Osteoblast (primary cell): ENCODE data around the gene MLNR. TPM values are rescaled to one million over a fixed set of nuclear protein-coding genes. Genes with fewer than 3 reads are reported as not detected.

Experiments
- DNase-seq: peaks from one replicate; pipeline ENCODE4 v3.0.0; 2011; ENCODE audit warnings: low spot score, mixed read lengths; ENCODE audit not compliant: insufficient read length; ENCODE audit errors: missing footprints
- H2AFZ ChIP-seq: 2 replicates; pipeline ENCODE4 v1.6.0; 2011; ENCODE audit warnings: mild to moderate bottlenecking, low read length
- H3K27ac ChIP-seq: 2 replicates; pipeline ENCODE4 v1.5.1; 2011; ENCODE audit warnings: mild to moderate bottlenecking, low read depth, low read length, moderate library complexity
- H3K27me3 ChIP-seq: 2 replicates; pipeline ENCODE4 v1.6.0; 2012; ENCODE audit warnings: mild to moderate bottlenecking, control low read depth, inconsistent platforms, low read length, moderate library complexity; ENCODE audit not compliant: insufficient read depth
- H3K36me3 ChIP-seq: 2 replicates; pipeline ENCODE4 v1.5.1; 2011; ENCODE audit warnings: mild to moderate bottlenecking, low read length, control low read depth, moderate library complexity; ENCODE audit not compliant: insufficient read depth
- H3K4me1 ChIP-seq: 2 replicates; pipeline ENCODE4 v1.5.1; 2011; ENCODE audit warnings: mild to moderate bottlenecking, low read length, control low read depth, moderate library complexity; ENCODE audit not compliant: insufficient read depth
- H3K4me2 ChIP-seq: 2 replicates; pipeline ENCODE4 v1.6.0; 2011; ENCODE audit warnings: mild to moderate bottlenecking, low read length; ENCODE audit not compliant: insufficient read depth
- H3K4me3 ChIP-seq: fragments of 200-600 bp; sonication (generic); 3 replicates; pipeline ENCODE4 v1.5.1; 2012; ENCODE audit warnings: mild to moderate bottlenecking, low read length, inconsistent platforms; ENCODE audit not compliant: insufficient read depth
- H3K79me2 ChIP-seq: 2 replicates; pipeline ENCODE4 v1.6.0; 2012; ENCODE audit warnings: mild to moderate bottlenecking, low read length, control low read depth, inconsistent platforms; ENCODE audit not compliant: insufficient read depth
- H3K9me3 ChIP-seq: 2 replicates; pipeline ENCODE4 v1.5.1; 2011; ENCODE audit warnings: low read depth, low read length, control low read depth
- H4K20me1 ChIP-seq: 2 replicates; pipeline ENCODE4 v1.6.0; 2012; ENCODE audit warnings: mild to moderate bottlenecking, low read length, control low read depth; ENCODE audit not compliant: insufficient read depth
- total RNA-seq: library from RNA; depleted of rRNA; stranded (reverse); fragments of >200 nt; gene quantifications from 2 replicates; pipeline ENCODE4 v1.2.3, GENCODE V29; 2012
- TF ChIP-seq, protein P1 (sequence below): IDR thresholded peaks from 2 replicates; pipeline ENCODE4 v1.5.1; 2011; ENCODE audit warnings: mild to moderate bottlenecking, low read depth, low read length, moderate library complexity; ENCODE audit errors: extremely low read depth

MLNR gene
- total RNA-seq, 1 donor: not detected

DNA sequence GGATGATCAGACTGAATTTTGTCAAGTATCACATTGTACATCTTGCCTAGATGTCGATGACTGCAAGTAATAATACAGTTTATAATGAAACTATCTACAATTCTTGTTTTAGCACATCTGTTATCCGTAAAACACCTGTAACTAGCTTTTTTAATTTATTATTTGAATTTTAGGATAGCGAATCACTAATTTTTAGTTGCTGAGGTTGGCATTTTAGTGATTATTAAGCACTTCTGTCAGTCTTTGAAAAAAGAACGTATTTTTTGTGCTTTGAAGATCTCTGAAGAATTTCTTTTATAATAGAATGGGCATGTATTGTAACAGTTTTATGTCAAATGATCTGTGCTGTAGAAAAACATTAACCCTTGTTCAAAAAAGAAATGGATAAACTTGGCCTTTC, 11.5 kb upstream of the MLNR start:
- peaks cover 28% of the 10 kb centered on the region for H3K36me3 ChIP-seq
- H2AFZ ChIP-seq: no peak overlapping the region
- DNase-seq: no peak
- TF ChIP-seq, protein P1, sequence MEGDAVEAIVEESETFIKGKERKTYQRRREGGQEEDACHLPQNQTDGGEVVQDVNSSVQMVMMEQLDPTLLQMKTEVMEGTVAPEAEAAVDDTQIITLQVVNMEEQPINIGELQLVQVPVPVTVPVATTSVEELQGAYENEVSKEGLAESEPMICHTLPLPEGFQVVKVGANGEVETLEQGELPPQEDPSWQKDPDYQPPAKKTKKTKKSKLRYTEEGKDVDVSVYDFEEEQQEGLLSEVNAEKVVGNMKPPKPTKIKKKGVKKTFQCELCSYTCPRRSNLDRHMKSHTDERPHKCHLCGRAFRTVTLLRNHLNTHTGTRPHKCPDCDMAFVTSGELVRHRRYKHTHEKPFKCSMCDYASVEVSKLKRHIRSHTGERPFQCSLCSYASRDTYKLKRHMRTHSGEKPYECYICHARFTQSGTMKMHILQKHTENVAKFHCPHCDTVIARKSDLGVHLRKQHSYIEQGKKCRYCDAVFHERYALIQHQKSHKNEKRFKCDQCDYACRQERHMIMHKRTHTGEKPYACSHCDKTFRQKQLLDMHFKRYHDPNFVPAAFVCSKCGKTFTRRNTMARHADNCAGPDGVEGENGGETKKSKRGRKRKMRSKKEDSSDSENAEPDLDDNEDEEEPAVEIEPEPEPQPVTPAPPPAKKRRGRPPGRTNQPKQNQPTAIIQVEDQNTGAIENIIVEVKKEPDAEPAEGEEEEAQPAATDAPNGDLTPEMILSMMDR: no peak
- H3K27me3 ChIP-seq: no peaks in the 10 kb centered on the region
- H3K4me1 ChIP-seq: no peaks in the 10 kb centered on the region
- no peaks in the 10 kb centered on the region for H4K20me1 ChIP-seq
- H3K27ac ChIP-seq: no peak overlapping the region
- H3K9me3 ChIP-seq: no peaks in the 10 kb centered on the region
- no peak overlapping the region for H3K4me2 ChIP-seq
- no peaks in the 10 kb centered on the region for H3K79me2 ChIP-seq
- no peak overlapping the region for H3K4me3 ChIP-seq

DNA sequence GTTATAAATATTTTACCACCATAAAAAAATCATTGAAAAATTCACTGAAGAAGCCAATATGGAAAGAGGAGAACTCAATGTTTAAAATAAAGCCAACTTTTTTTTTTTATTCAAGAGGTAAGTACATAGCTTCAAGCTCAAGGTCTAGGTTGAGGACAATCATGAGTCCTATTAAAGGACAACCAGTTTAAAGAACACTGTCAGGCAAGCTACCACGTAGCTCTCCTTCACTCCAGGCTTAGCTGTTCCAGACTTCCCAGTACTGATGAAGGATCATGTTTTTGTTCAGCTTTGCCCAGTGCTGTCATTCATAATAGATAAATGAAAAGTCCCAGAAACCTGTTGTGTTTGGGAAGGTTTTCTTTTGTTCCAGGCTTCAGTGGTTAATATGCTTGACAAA, 10.0 kb upstream of the MLNR start:
- H3K27me3 ChIP-seq: no peaks in the 10 kb centered on the region
- H3K4me3 ChIP-seq: no peak overlapping the region
- no peaks in the 10 kb centered on the region for H3K79me2 ChIP-seq
- H2AFZ ChIP-seq: no peak overlapping the region
- peaks cover 6% of the 10 kb centered on the region for H3K4me1 ChIP-seq
- H3K27ac ChIP-seq: no peak overlapping the region
- DNase-seq: no peak
- no peaks in the 10 kb centered on the region for H3K9me3 ChIP-seq
- H3K36me3 ChIP-seq: peaks cover 20% of the 10 kb centered on the region
- H3K4me2 ChIP-seq: no peak overlapping the region
- TF ChIP-seq, protein P1: no peak
- no peaks in the 10 kb centered on the region for H4K20me1 ChIP-seq

DNA sequence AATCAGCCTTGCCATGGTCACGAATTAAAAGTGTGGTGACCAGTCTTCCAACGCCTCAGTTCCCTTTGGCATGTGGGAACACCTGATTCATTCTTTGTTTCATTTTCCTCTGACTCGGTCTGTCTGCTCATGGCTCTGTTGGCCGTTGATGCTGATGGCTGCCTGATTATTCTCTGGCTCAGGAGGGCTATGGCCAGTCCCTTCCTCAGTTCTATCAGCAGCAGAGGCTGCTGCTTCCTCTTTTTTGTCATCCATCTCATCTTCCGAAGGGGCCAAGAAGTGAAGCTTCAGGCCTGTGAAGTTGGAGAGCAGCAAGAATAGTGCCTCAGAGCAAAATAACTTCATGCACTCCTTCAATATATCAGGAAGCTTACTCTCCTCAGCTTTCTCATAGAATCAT, 9.5 kb upstream of the MLNR start:
- no peaks in the 10 kb centered on the region for H3K9me3 ChIP-seq
- peaks cover 6% of the 10 kb centered on the region for H3K4me1 ChIP-seq
- no peak for DNase-seq
- H3K79me2 ChIP-seq: no peaks in the 10 kb centered on the region
- H3K36me3 ChIP-seq: peaks cover 20% of the 10 kb centered on the region
- TF ChIP-seq, protein P1: no peak
- H3K27me3 ChIP-seq: no peaks in the 10 kb centered on the region
- H3K4me3 ChIP-seq: no peak overlapping the region
- H4K20me1 ChIP-seq: no peaks in the 10 kb centered on the region
- H3K27ac ChIP-seq: no peak overlapping the region
- H2AFZ ChIP-seq: no peak overlapping the region
- no peak overlapping the region for H3K4me2 ChIP-seq

- no peak overlapping the region for H2AFZ ChIP-seq
- H4K20me1 ChIP-seq: no peaks in the 10 kb centered on the region
- no peaks in the 10 kb centered on the region for H3K79me2 ChIP-seq
- DNase-seq: no peak
- peaks cover 6% of the 10 kb centered on the region for H3K4me1 ChIP-seq
- H3K4me3 ChIP-seq: no peak overlapping the region
- no peaks in the 10 kb centered on the region for H3K9me3 ChIP-seq
- H3K27ac ChIP-seq: no peak overlapping the region
- H3K36me3 ChIP-seq: no peaks in the 10 kb centered on the region
- TF ChIP-seq, protein P1: no peak
- H3K27me3 ChIP-seq: peaks cover 12% of the 10 kb centered on the region
- no peak overlapping the region for H3K4me2 ChIP-seq
Measured at GRCh38 chr13:49213539-49213938, 6.6 kb upstream of the MLNR start.
